Measurements from ENCODE around the gene CD58. TPM values are rescaled to one million over a fixed set of nuclear protein-coding genes. Genes with fewer than 3 reads are reported as not detected.
"Not testable (repeated sequence)": the region's sequence is repeated elsewhere in the genome, so short reads cannot be mapped to it uniquely, and the experiment has no call there.

Gene CD58
- polyA plus RNA-seq, 1 experiment: 7.3 TPM

DNA sequence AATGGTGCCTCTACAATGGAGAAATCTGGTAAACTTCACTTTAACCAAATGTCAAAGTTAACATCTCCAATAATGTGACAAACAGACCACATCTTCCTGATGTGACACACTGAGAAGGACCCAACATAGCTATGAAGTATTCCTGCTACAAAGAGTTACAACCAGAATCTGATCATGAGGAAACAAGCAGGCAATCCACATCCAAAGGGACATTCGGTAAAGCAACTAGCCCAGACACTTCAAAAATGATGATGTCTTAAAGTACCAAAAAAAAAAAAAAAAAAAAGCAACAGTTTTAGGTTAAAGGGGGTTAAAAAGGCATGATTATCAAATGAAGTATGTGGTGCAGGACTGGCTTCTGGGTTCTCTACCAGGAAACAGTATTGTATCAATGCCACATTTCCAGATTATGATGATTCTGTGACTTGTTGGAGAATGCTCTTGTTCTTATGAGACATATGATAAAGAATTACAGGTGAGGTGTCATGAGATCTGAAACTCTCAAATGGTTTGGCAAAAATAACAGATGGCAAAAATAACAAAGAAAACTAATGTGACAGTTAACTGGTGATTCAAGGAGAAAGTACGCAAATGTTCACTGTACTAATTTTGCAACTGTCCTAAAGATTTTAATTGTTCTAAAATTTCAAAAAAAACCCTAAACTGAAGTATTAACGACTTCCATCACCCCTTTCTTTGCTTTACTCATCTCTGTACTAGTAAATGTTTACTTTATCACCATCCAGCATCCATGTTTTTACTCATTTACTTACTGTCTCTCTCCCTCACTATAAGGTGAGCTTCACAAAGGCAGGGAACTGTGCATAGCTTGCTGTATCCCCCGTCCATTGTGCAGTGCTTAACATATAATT is 2.8 kb downstream of the CD58 start:
- no peak for TF ChIP-seq CTCF (IDR thresholded peaks at IDR 0.05; ENCODE audit: low read depth, low read length)
- peaks cover 6% of the 10 kb centered on the region for H3K27me3 ChIP-seq (ENCODE audit: control insufficient read depth, insufficient read depth, low read length)
- no peak for DNase-seq (ENCODE audit: low read depth, low spot score)
- H3K27ac ChIP-seq (ENCODE audit: low read depth, low read length): no peak overlapping the region
- CTCF ChIA-PET: no interaction called here
- POLR2A ChIA-PET: no interaction called here
- H3K9me3 ChIP-seq (ENCODE audit: control insufficient read depth, insufficient read depth, low read length): peaks cover 4% of the 10 kb centered on the region
- no peak overlapping the region for H3K4me3 ChIP-seq (ENCODE audit: low read depth, low read length)

GRCh38 chr1:116565222-116565621 is 5.6 kb downstream of the CD58 start:
- Histone ChIP-seq H3K4me3 (ENCODE audit: low read depth, low read length) (no peak overlapping the region), H3K27me3 (ENCODE audit: control insufficient read depth, insufficient read depth, low read length) (no peaks in the 10 kb centered on the region), H3K9me3 (ENCODE audit: control insufficient read depth, insufficient read depth, low read length) (peaks cover 4% of the 10 kb centered on the region), H3K27ac (ENCODE audit: low read depth, low read length) (no peak overlapping the region)
- ChIA-PET CTCF (interaction anchor here (1.4 kb wide), 1 partner anchor 9 kb away, joined by 7 read pairs; no protein-coding TSS in a partner anchor), POLR2A (no interaction called here)
- no peak for DNase-seq (ENCODE audit: low read depth, low spot score)
- TF ChIP-seq CTCF (IDR thresholded peaks at IDR 0.05; ENCODE audit: low read depth, low read length): no peak

GRCh38 chr1:116564426-116564825 is 6.4 kb downstream of the CD58 start:
- ChIA-PET CTCF (no interaction called here), POLR2A (no interaction called here)
- Histone ChIP-seq H3K27ac (ENCODE audit: low read depth, low read length) (no peak overlapping the region), H3K27me3 (ENCODE audit: control insufficient read depth, insufficient read depth, low read length) (no peaks in the 10 kb centered on the region), H3K4me3 (ENCODE audit: low read depth, low read length) (no peak overlapping the region), H3K9me3 (ENCODE audit: control insufficient read depth, insufficient read depth, low read length) (peaks cover 4% of the 10 kb centered on the region; the same call in 1 of the 2 replicates)
- DNase-seq (ENCODE audit: low read depth, low spot score): no peak
- TF ChIP-seq CTCF (IDR thresholded peaks at IDR 0.05; ENCODE audit: low read depth, low read length): no peak

GRCh38 chr1:116562465-116562864 is 8.4 kb downstream of the CD58 start:
- DNase-seq (ENCODE audit: low read depth, low spot score); CTCF ChIA-PET; H3K27ac ChIP-seq (ENCODE audit: low read depth, low read length); H3K27me3 ChIP-seq (ENCODE audit: control insufficient read depth, insufficient read depth, low read length); H3K4me3 ChIP-seq (ENCODE audit: low read depth, low read length); H3K9me3 ChIP-seq (ENCODE audit: control insufficient read depth, insufficient read depth, low read length): not testable (repeated sequence)
- POLR2A ChIA-PET: interaction anchor here (0.6 kb wide), 1 partner anchor 215 kb away, joined by 3 read pairs; no protein-coding TSS in a partner anchor

DNA sequence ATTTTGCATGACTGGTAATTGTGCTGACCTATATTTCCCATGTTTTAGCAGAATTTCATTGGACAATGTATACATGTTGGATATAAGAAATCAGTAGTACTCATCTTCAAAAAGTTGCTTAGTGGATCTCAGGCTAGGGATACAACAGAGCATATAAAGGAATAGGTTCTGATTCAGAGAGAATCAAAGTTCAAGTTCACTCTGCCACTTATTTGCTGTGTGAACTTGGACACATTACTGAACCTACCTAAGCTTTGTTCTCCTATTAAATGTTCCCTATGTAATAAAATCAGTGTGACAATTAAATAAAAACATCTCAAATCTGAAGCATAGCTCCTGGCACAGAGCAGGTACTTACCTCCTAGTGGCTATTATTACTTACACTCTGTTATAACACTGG is 9.3 kb downstream of the CD58 start:
- POLR2A ChIA-PET: no interaction called here

More for the DNA sequence above, 9.3 kb downstream of the CD58 start:
- Histone ChIP-seq H3K27ac (ENCODE audit: low read depth, low read length) (no peak overlapping the region), H3K27me3 (ENCODE audit: control insufficient read depth, insufficient read depth, low read length) (no peaks in the 10 kb centered on the region), H3K9me3 (ENCODE audit: control insufficient read depth, insufficient read depth, low read length) (peaks cover 4% of the 10 kb centered on the region; the same call in 1 of the 2 replicates), H3K4me3 (ENCODE audit: low read depth, low read length) (no peak overlapping the region)
- DNase-seq (ENCODE audit: low read depth, low spot score): no peak
- CTCF ChIA-PET: interaction anchor here (1.5 kb wide), 1 partner anchor 13 kb away, joined by 3 read pairs; no protein-coding TSS in a partner anchor
- no peak for TF ChIP-seq CTCF (IDR thresholded peaks at IDR 0.05; ENCODE audit: low read depth, low read length)
